Left forelimb (tissue), 1 donor: ENCODE measurements around the gene TMEM95.

ENCODE experiments used
- DNase-seq: peaks from one replicate; pipeline ENCODE4 v3.0.0-alpha.2; 2018; ENCODE audit warnings: low spot score

The TMEM95 gene

GRCh38 chr17:7379134-7379533 is 24.2 kb downstream of the TMEM95 start:
- DNase-seq, result no peak

DNA sequence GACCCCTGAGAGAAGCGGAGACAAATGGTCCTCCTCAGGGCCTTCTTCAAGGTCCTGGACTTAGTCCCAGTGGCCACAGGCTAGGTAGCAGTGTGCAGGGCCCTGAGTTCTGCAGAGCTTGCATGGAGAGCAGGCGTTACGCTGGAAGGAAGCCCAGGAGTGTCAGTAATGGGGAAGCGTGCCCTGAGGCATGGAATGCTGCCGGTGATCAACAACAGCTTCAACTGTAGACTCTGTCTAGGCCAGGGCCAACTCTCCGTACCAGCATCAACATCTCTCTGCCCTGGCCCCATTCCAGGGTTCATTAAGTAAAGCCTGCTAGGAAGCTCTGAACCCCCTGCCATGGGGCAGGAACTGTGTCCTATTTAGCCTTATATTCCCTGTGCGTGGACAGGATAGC is 25.4 kb downstream of the TMEM95 start:
- no peak for DNase-seq

GRCh38 chr17:7380855-7381683 is 26.1 kb downstream of the TMEM95 start, which contains the start of gene TNK1:
Gene TNK1 (plus strand): TSS chr17:7381089. CDS start chr17:7382927, 1,838 bp downstream.
- DNase-seq, result no peak

- no peak for DNase-seq
Measured at GRCh38 chr17:7382901-7383300, 27.9 kb downstream of the TMEM95 start.

DNA sequence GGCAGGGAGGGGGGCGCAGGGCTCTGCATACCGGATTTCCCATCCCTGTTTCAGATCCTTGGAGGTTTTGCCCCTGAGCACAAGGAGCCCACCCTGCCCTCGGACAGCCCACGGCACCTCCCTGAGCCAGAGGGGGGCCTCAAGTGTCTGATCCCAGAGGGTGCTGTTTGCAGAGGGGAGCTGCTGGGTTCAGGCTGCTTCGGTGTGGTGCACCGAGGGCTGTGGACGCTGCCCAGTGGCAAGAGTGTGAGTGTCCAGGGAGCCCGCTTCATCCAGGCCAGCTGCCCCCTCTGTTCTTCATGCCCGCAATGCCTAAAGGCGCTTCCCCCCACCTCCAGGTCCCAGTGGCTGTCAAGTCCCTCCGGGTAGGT is 28.4 kb downstream of the TMEM95 start:
- DNase-seq, result no peak

GRCh38 chr17:7383742-7384488 is 29.0 kb downstream of the TMEM95 start:
- no peak for DNase-seq

DNA sequence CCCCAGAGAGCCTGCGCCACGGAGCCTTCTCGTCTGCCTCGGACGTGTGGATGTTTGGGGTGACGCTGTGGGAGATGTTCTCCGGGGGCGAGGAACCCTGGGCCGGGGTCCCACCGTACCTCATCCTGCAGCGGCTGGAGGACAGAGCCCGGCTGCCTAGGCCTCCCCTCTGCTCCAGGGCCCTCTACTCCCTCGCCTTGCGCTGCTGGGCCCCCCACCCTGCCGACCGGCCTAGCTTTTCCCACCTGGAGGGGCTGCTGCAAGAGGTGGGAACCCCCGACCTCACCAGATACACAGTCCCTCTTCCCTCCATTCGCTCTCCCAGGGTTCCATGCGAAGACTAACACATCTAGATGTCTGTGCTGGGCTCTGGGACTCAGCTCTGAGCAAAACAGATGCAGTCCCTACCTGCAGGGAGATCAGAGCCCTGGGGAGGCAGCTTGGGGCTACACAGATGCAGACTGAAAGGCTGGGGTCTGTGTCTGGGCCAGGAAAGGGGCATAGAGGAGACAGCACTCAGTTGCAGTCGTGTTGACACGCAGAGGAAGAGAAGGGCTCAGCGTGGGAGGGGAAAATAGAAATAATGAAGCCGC is 29.6 kb downstream of the TMEM95 start:
- DNase-seq, result no peak

DNA sequence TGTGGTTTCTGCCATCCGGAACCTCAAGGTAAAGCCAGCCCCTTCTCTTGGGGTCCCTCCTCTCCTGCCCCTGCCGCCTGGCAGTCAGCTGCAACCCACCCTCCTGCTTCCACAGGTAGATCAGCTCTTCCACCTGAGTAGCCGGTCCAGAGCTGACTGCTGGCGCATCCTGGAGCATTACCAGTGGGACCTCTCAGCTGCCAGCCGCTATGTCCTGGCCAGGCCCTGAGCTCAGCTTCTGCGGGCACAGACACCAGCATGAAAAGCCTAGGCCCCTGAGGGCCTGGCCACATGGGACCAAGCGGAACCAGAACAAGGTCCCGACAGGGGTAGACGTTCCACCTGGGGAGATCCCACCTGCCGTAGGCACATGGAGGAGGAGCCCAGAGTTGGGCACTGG is 33.9 kb downstream of the TMEM95 start:
- DNase-seq, result no peak

DNA sequence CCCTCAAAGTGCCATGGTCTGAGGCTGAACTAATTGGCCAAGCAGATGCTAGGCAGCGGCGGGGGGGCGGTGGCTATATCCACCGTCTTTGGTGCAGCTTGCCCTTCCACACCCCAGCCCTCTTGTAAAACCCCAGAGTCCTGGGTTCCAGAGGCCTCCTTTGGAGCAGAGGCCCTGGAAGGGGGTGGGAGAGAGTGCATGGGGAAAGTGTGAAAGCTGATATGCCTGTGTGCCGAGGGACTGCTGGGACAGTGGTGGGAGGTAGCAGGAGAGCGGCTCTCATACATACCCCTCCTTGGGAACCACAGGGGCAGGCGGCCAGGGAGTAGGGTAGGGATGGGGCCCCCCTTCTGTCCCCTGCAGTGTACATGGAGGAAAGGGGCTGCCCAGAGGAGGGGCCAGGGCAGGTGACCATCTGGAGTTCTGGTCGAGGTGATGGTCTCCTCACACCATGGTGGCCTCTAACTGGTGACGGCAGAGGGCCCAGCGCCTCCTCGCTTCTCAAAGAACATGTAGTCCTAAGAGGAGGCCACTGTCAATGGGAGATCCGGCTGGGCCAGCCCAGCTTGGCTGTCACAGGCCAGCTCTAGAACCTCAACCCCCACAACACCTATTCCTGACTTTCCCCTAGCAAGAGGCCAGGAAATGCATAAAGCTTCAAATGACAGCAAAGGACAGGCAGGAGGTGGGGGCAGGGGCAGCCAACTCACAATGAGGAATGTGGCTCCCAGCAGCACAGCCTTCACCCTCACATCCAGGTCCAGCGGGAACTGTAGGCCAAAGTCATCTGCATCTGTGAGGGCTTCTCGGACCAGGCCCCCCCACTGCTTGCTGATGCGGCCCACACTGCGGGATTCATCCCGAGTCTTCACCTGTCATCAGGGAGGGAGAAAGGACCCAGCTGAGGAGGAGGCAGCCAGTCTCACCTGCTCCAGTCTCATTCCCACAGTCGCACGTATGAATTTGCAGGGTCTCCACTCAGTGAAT is 35.3 kb downstream of the TMEM95 start:
- DNase-seq, result no peak

GRCh38 chr17:7391307-7391706 is 36.4 kb downstream of the TMEM95 start:
- DNase-seq, result no peak

DNA sequence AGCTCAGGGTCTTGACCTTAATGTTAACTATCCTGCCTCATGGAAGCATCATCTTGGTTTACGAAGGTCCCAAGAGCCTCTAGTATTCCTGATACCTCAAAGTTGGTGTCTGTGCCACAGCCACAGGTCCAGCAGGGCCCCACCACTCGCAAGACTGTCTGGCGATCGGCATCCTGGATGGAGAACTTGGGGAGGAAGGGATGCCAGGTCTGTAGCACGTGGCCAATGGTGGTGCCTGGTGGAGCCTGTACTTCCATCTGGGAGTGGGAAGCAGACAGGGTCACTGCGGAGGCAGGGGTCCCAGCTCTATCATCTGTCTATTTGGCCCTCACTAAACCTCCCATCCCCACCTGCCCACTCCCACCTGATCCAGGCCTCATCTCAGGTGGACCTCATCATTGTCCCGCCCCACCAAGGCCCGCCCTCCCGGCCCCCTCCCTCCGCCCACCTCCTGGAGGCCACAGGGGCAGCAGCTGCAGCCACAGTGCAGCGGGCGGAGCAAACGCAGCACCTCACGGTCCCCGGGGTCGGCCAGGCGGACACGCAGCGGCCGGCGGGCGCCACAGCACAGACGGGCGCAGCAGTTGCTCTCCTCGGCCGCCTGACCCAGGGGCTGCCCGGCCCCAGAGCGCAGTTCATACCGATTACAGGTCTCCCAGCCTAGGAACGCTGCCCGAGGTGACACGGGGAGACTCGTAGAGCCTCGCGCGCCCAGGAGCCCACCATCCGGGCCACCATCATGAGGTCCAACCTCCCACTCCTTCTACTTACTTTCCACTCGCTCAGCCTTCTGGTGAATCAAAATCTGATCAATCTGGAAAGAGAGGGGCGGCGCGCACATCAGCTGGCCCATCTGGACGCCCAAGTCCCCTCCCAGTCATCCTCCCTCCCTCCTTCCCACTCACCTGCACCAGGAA is 38.0 kb downstream of the TMEM95 start:
- no peak for DNase-seq

DNA sequence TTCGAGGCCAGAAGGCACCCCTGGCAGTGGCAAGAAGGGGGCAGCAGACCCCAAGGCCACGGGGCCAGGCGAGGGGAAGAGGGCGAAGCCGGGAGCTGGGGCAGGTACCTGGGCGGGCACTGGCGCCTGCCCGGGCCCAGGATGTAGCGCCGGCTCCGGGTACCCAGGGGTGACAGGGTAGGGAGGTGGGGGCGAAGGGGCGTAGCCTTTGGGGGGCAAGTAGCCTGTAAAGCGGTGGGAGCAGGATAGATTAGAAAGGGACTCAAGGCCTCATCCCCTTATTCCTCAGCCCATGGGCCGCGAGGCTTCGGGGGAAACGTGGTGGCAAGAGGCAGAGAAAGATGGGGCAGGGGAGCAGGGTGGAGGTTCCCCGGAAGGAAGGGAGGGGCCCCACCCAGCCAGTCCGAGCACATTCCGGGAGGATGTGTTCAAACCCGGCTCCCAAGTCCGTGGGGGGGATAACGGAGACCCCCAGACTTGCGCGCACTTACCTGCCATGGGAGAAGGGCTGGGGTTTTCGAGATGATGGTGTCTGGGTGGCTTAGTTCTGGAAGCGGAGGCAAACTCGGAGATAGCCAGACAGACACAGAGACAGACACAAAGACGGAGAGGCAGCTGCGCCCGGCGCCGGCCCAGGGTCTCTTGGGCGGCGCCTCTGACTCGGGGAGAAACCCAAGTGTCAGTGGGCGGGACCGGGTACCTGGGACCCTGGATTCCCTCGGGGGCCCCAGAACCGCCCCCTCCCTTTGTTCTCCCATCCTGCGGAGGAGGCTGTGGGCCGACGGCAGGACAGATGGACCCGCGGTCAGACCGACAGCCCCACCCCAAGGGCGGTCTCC is 38.9 kb downstream of the TMEM95 start:
- no peak for DNase-seq

DNA sequence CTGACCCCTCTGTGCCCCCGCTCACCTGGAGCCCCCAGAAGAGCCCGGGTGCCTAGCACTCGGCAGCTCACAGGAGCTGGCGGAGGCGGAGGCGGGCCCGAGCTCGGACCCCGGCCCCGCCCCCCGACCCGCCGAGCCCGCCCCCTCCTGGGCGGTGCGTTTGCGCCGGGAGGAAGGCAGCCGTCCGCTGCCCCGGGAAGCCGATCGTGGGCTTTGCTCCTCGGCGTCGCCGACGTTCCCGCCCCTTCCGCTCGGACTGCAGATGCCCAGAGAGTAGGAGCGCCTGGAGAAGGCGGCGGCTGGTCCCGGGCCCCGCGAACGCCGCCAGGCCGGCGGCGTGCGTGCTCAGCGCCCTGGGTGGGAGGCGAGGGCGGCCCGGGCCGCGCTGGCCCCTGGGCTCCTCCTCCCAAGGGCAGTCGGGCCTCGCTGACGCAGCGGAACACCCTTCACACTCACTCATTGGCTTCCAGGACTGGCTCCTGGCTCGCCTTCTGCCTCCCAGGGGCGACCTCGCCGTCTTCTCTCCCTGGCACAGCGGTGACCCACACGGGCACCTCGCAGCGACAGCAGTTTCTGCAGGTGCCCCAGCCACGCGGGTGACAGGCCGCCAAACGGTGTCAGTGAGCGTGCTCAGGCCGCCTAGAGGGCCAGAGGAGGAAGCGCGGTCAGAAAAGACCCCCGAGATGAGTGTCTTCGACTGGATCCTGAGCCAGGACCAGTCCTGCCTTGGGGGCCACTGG is 39.7 kb downstream of the TMEM95 start, which contains the start of gene PLSCR3:
PLSCR3 (minus strand) TSS at position 74 of the 740 bp plus-strand sequence. CDS start 415 bp downstream, outside the sequence.
- DNase-seq, result peak; percentile 91

DNA sequence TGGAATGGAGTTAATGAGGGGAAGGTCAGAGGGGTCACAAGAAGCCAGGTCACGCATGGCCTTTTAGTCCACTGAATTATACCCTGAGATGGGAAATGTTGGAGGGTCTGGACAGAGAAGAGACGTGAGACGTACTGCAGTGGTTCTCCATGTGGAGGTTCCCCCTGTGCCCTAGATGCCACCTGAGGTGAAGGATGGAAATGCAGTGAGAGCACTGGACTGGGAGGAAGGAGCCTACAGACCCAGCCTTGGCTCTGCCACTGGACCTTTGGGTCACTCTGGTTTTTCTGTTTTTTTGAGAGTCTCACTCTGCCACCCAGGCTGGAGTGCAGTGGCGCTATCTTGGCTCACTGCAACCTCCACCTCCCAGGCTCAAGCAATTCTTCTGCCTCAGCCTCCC is 41.2 kb downstream of the TMEM95 start:
- no peak for DNase-seq

DNA sequence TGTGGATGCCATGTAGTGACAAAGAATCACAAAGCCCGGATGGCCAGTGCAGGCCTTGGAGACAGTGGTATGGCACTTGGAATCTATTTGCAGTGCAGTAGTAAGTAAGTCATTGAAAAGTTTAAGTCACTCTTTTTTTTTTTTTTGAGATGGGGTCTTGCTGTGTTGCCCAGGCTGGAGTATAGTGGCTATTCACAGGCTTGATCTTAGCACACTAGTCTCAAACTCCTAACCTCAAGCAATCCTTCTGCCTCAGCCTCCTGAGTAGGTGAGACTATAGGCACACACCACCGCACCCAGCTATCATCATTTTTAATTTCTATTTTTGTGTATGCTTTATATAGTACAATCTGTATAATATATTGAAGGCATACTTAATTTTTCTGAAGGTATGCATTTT is 43.7 kb downstream of the TMEM95 start:
- no peak for DNase-seq

GRCh38 chr17:7403043-7403726 is 48.2 kb downstream of the TMEM95 start:
- DNase-seq, result peak; percentile 83

- DNase-seq, result no peak
Measured at GRCh38 chr17:7403727-7403976, 48.7 kb downstream of the TMEM95 start.

DNA sequence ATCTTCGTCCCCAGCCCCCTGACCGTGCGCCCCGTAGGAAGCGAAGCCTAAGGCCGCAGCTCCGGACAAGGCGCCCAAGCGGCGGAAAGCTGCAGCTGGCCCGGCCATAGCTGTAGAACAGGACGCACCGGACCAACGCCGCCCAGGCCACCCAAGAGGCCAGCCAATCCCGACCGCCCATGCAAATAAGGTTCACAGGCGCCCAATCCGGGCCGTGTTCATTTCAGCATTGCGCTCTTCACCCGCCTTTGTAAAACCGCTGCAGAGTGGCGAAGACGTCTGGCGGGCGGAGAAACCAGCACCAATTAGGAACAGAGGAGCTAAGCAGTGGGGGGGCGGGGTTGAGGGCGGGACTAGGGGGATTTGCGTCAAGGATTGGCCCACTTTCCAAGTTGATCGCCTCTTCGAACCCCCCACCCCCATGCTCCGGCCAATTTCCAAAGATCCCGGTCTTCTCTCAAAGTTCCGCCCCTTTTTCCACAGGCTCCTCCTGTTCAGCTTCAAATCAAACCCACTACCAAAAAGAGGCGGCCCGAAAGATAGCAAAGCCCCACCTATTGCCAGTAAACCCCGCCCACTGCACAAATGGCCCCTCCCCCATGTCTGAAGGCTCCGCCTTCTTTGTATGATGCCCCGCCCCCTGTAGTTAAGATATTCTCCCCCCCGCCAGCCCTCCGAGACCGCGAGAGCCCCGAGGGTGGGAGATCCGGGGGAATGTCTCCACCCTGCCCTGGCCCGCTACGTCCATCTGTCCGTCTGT is 49.2 kb downstream of the TMEM95 start, which contains the start of gene TMEM256:
TMEM256 (minus strand) TSS at position 121 of the 760 bp plus-strand sequence; CDS start at position 108, 13 bp downstream.
- peak; percentile 99 for DNase-seq
